CD4-positive, alpha-beta T cell treated with Interleukin-17A for 4 hours (primary cell): Measurements from ENCODE around the gene GSG1L2.

Source experiments
- DNase-seq: peaks from one replicate; pipeline ENCODE4 v3.0.0-alpha.2; 2020; ENCODE audit warnings: mixed read lengths

The GSG1L2 gene

GRCh38 chr17:9821921-9822320 lies at the start of gene GSG1L2:
Gene GSG1L2 (minus strand): TSS chr17:9822079. CDS start chr17:9822071, 8 bp downstream.
- no peak for DNase-seq

DNA sequence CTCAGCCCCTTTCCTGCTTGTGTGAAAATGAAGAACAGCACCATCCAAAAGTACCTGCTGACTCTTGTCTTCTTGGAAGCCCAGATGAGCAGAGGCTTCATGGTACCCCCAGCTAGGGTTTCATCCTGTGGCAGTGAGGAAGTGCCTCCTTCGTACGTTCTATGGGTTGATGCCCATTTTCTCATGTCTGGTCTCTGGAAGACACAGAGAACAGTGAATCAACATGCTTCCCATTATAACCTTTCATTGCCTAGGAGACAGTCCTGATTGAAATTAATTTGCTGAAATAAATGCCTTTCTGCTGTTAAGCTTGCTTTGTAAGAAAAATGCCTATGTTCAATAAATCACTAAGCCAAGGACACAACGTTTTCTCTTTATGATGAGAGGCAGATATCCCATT lies 46.7 kb upstream of the GSG1L2 start:
- DNase-seq, result no peak

DNA sequence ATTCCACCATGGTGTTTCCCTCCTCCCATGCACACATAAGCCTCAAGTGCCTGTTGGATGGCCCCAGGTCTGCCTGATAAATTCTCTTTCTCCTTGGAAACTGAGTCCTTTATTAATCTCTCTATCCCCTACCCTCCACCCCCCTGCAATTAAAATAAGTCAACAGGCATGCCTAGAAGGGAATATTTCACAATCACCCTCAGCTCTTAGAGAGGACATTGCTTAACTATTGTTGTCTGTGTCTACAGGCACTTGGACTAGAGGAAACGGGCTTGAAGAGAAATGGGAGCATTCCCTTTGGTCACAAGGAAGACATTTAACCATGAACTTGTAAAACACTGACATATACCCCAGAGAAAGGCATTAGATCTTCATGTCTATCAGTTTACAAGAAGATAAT lies 43.7 kb upstream of the GSG1L2 start:
- DNase-seq, result no peak

DNA sequence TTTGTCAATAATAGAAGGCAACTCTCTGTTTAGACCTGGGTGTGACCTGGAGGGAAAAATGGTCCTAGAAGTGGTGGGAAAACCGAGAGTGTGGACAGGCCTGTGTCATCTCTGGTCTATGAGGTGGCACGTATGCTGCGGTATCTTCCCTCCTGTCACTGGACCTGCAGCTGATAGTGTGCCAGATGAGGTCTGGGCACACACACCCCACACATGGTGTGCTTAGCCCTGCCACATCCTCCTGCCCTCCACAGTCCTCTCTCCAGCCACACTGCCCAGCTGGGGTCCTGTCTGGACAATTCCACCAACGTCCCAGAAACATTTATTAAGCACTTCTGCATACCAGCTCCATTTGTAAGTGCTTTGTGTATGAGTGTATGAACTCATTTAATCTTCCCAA lies 41.1 kb upstream of the GSG1L2 start:
- DNase-seq, result no peak

DNA sequence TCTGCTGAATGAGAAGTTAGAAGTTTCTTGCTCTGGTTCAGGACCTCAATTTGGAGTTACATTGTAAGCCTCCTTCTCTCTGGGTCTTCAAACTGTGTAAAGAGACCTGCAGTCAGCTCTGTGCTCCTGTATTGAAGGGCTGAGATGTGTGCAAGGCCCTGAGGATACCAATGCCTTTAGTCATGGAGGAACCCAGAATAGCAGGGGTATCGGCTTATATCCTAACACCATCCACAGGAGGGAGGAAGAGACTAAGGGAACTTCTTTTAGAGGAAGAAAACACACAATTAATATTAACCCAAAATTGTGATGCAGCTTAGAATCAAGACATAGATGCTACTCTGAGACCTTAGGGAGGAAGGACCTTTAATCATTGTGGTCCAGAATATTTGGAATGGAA lies 40.3 kb upstream of the GSG1L2 start:
- DNase-seq, result no peak

GRCh38 chr17:9860851-9861250 lies 39.0 kb upstream of the GSG1L2 start:
- DNase-seq, result no peak

GRCh38 chr17:9859781-9860180 lies 37.9 kb upstream of the GSG1L2 start:
- DNase-seq, result no peak

DNA sequence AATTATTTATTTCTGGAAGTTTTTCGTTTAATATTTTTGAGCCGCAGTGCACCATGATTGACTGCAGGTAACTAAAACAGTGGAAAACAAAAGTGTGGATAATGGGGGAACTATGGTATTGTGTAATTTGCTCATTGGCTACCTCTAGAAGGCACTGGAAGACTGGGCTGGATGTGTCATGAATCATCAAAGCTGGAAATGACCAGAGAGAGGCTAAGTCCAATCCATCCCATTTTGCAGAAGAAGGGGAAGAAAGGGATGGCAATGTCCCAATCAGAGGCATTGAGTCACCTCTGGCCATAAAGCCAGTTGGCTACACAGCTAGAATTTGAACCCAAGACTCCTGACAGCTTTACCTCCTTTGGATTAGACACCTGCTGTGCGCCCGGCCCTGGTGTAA lies 33.2 kb upstream of the GSG1L2 start:
- DNase-seq, result no peak

DNA sequence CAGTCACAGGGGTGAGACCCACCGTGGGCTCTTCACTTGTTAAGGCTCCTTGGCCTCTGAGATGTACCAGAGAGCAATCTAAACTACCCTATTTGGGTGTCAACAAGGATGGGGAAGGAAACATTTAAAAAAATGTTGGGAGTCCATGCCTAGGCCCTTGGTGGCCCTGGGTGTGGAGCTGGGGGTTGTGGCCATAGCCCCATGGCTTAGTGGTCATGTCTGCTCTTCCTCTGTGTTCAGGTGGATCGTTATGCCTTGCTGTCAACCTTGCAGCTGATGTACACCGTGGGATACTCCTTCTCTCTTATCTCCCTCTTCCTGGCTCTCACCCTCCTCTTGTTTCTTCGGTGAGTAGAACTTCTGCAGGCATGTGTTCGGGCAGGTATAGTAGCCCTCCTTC lies 32.4 kb upstream of the GSG1L2 start:
- DNase-seq, result no peak

- DNase-seq, result no peak
Observed at GRCh38 chr17:9850151-9850550, 28.3 kb upstream of the GSG1L2 start.

- DNase-seq, result no peak
Observed at GRCh38 chr17:9845306-9845705, 23.4 kb upstream of the GSG1L2 start.

DNA sequence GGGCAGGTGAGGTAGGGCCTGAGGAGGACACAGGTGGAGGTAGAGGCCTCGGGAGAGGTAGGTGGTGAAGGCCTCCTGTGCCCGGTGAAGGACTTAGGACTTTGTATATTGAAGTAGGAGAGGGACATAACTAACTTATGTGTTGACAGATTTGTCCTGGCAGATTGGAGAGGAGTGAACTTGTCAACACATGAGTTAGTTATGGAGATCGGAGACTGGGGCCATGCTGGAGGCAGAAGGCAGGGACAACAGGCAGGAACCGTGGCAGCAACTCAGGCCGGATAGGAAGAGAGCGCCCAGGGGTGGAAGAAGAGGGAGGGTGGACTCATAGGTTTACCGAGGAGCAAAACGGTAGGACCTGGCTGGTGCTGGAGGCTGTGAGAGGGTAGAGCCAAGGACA lies 22.3 kb upstream of the GSG1L2 start:
- no peak for DNase-seq

DNA sequence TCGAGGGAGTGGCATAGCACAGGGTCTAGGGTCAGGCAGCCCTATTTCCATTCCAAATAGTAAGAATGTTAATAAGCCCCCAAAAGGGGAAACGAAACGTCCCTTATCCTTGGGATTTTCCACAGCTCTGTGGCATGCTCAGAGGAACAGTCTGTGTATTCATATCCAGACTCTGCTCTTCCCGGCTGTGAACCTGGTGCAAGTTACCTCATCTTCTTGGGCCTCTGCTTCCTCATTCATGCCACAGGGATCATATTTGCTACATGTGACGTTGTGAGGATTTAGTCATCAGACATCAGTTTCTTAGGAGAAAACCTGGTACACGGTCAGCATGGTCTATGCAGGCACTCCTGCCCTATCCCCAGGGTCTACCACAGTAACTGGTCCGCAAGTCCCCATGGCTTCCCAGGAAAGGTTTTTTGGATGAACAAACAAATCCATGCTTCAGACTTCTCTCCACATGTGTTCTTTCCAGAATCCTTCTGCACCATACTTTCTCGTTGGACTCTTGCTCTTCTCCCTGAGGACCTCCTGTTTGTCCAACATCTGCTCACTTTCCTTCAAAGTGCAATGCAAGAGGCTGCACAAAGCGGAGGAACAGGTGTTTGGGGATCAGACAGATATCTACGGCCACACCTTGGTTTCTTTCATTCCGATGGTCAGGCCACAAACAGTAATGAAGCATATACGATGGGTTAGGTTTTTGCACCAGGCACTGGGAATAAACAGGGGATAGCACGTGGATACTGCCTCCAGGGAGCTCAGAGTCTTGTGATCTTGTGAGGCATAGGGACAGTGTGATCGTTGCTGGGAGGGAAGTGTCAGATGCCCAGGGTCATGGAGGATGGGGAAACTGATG lies 21.5 kb upstream of the GSG1L2 start:
- DNase-seq, result no peak

DNA sequence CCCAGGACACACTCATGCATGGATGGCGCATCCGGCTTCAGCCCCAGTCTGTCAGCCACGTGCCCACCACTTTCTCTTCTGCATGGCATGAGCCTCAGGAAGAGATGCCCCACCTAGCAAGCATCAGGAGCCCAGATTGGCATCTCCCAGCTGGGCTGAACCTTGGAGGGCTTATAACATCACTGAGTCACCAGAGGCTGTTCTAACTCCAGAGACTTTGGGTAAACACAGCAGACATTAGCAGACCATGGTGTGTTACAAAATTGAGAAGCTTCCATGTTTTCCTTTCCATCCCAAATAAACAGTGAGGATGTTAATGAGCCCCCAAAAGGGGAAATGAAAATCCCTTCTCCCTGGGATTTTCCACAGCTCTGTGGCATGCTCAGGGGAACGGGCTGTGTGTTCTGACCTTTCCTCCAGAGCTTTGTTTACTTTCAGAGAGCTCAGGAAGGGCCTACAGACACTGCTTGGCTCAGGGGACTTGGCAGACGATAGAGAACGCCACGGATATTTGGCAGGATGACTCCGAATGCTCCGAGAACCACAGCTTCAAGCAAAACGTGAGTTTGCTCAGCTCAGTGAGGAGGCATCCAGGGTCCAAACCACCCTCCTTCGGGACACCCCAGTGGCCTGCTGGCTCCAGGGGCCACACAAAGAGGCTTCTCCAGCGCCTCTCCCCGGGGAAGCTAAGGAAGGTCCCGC lies 20.3 kb upstream of the GSG1L2 start:
- DNase-seq, result no peak

DNA sequence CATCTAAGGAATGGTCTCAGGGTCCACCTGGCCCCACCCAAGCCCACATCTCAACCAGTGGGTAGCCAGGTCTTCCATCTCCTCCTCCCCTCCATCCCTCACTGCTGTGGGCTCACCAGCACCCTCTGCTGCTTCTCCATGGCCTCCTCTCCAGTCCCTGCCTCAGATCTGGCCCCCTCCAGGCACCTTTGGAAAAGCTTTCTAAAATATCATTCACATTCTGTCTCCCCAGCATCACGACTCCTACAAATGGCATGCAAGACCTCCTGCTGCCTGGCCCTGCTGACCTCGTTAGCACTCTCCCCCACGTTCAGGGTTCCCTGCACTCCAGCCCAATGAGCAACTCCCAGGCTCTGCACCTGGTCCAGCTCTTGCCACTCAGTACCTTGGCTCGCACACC lies 17.6 kb upstream of the GSG1L2 start:
- no peak for DNase-seq

DNA sequence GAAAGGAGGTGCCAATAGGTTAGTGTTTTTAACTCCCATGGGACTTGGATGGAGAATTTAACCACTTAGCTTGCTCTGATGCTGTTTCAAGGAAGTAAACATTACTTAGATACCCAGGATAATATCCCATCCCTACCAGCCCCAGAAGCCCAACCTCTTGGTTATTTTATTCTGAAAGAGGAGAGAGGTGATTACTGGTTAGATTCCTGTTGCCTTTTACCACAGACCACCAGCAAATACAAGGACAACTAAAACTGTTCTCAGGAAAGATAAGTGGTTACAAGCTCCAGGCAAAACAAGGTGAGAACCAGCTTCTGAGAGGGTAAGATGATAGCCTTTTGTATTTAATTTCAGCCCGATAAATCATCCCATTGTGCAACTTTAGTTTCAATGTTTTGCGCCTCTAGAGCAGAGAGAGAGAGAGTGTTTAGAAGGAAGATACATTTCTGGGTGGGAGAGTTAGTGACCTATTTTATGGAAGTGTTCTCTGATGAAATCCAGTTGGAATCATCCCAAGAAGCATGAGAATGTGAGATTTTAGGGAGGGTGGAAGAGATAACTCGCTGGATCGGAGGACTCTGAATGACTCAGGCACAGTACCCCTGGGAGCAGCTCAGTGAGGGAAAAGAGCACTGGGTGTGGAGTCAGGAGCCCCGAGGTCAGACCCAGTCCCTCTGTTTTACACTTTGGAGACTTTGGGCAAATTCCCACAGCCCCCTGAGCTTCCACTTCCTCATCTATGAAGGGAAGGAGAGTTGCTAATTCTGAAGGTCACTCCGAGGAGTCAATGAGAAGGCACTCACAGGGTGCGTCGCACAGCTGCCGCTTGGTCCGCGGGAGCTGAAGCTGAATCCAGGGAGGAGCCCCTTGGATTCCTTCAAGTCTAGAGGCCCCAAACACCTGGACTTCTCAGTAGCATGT lies 15.9 kb upstream of the GSG1L2 start:
- DNase-seq, result no peak

DNA sequence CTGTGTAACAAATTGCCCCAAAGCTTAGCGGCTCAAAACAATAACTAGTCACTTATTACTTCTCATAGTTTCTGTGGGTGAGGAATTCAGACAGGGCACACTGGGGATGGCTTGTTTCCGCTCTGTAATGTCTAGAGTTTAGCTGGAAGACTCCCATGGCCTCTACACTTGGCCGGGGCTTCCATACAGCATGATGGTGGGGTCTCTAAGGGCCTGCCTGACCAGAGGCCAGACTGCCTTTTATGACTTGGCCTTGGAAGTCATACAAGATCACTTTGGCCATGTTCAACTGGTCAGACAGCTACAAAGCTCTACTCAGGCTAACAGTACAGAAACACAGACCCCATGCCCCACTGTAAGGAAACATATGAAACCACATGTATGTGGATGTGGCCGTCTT lies 12.0 kb upstream of the GSG1L2 start:
- no peak for DNase-seq

- no peak for DNase-seq
Observed at GRCh38 chr17:9830711-9831110, 8.8 kb upstream of the GSG1L2 start.

- no peak for DNase-seq
Observed at GRCh38 chr17:9829343-9829742, 7.5 kb upstream of the GSG1L2 start.

- DNase-seq, result no peak
Observed at GRCh38 chr17:9828296-9829295, 6.7 kb upstream of the GSG1L2 start.

DNA sequence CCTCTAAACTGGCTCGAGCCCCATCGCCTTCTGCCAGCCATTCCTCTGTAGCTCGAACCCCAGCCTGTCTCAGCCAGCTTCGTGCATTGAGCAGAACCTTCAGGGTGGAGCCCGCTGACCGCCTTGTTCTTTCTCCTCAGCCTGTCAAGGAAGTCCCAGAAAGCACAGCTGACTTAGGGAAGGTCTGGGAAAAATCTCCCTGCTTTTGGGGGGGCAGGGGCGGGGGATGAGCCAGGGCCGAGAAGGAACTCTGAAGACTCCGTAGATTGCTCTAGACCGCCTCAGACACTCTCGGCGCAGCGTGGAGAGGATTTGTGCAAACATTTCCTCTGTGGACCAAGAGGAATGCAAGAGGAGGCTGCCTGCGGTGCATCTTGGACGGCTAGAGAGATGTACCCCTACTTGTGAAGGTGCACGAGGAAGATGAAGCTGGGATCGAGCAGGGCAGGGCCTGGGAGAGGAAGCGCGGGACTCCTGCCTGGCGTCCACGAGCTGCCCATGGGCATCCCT lies 3.8 kb upstream of the GSG1L2 start, which contains the start of gene GLP2R:
TSS of gene GLP2R (plus strand) at position 284 of the 510 bp plus-strand sequence. CDS start at position 424, 140 bp downstream.
- no peak for DNase-seq
